GM12865 (cell line): ENCODE measurements around the gene BRINP3.
"Not testable (repeated sequence)": the region's sequence is repeated elsewhere in the genome, so short reads cannot be mapped to it uniquely, and the experiment has no call there.

ENCODE experiments used
- DNase-seq: peaks from one replicate; pipeline ENCODE4 v3.0.0; 2010; ENCODE audit warnings: low read depth
- H3K4me3 ChIP-seq: 2 replicates; pipeline ENCODE4 v1.5.1; 2011; ENCODE audit warnings: mild to moderate bottlenecking, low read depth, low read length, control low read depth
- TF ChIP-seq, protein P1 (sequence below): IDR thresholded peaks from 2 replicates; pipeline ENCODE4 v1.5.1; 2011; ENCODE audit warnings: low read length, control low read depth, low read depth, inconsistent platforms; ENCODE audit not compliant: insufficient read depth; ENCODE audit errors: missing control alignments

BRINP3 gene

DNA sequence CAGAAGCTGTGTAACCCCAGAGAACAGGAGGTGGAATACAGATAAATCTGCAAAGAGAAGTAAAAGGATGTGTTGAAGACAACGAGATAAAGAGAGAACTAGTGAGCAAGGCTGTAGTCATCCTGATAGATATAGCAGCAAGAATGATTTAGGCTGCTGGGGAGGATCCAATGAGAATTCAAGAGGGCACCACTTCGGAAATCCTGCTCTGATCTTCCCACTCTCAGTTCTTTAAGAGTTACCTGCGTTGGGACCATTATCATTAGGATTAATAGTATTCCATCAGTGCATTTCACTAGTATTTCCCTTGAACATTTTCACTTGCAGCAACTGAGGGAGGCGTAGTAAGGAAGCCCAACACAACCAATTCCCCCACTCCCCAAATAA is at the start of gene BRINP3:
Gene BRINP3 (minus strand): TSS at position 103 of the 387 bp plus-strand sequence.
- TF ChIP-seq, protein P1, sequence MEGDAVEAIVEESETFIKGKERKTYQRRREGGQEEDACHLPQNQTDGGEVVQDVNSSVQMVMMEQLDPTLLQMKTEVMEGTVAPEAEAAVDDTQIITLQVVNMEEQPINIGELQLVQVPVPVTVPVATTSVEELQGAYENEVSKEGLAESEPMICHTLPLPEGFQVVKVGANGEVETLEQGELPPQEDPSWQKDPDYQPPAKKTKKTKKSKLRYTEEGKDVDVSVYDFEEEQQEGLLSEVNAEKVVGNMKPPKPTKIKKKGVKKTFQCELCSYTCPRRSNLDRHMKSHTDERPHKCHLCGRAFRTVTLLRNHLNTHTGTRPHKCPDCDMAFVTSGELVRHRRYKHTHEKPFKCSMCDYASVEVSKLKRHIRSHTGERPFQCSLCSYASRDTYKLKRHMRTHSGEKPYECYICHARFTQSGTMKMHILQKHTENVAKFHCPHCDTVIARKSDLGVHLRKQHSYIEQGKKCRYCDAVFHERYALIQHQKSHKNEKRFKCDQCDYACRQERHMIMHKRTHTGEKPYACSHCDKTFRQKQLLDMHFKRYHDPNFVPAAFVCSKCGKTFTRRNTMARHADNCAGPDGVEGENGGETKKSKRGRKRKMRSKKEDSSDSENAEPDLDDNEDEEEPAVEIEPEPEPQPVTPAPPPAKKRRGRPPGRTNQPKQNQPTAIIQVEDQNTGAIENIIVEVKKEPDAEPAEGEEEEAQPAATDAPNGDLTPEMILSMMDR: no peak
- no peak within 1 kb of the TSS for H3K4me3 ChIP-seq
- no peak for DNase-seq

DNA sequence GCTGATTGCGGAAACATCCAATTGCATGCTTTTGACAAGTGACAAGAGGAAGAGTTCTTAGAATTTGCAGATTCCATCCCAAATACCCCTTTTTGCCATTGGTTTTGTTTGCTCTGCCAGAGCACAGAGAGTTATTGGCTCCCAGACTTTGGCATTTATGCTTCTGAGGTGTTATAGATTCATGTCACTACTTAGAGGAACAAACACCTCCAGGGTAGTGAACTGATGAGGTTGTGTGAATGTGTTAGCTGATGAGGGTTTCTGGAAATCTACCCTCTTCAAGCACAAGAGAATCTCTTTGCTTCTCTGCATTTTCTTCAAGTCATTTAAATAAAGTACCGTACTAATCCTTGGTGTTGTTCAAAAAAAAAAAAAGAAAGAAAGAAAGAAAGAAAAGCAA is 33.9 kb upstream of the BRINP3 start:
- H3K4me3 ChIP-seq: no peak overlapping the region
- TF ChIP-seq, protein P1: no peak
- no peak for DNase-seq

DNA sequence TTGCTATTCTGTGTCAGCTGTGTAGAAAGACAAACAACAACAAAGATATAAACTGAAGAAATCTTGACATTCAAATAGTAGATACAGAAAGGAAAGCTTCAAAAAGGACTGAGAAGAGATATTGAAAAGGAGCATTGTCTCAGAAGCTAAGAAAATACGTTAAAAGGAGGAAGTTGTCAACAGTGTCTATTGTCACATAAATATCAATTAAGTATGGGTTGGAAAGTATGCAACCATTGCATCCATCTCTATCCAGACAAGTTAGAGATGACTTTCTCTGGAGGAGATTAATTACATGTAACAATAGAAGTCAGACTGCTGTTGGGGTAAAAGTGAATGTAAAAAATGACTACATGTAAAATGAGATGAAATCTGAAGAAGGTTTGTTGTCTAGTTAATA is 29.7 kb upstream of the BRINP3 start:
- H3K4me3 ChIP-seq: no peak overlapping the region
- TF ChIP-seq, protein P1: no peak
- DNase-seq: no peak

DNA sequence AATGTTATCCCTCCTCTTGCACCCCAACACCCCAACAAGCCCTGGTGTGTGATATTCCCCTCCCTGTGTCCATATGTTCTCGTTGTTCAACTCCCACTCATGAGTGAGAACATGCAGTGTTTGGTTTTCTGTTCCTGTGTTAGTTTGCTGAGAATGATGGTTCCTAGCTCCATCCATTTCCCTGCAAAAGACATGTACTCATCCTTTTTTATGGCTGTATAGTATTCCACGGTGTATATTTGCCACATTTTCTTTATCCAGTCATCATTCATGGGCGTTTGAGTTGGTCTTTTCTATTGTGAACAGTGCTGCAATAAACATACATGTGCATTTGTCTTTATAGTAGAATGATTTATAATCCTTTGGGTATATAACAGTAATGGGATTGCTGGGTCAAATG is 26.9 kb upstream of the BRINP3 start:
- not testable (repeated sequence) for H3K4me3 ChIP-seq, DNase-seq

DNA sequence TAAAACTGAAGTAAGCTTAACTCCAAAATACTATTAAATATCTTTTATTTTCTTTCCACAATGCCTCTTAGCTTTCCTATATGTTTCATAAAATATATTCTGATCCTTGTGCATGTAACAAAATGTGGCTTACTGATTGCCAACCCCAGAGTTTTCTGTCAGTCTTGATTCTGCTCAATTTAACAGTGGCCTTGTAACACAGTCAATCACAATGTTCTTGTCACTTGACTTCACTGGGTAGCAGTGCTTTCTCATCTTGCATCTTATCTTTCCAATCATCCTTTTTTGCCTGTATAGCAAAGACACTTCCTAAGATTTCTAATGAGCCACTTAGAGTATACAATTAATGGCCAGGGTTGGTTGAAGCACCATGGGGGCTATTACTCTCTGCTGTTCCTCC is 19.9 kb upstream of the BRINP3 start:
- DNase-seq: no peak
- H3K4me3 ChIP-seq: no peak overlapping the region
- TF ChIP-seq, protein P1: no peak

DNA sequence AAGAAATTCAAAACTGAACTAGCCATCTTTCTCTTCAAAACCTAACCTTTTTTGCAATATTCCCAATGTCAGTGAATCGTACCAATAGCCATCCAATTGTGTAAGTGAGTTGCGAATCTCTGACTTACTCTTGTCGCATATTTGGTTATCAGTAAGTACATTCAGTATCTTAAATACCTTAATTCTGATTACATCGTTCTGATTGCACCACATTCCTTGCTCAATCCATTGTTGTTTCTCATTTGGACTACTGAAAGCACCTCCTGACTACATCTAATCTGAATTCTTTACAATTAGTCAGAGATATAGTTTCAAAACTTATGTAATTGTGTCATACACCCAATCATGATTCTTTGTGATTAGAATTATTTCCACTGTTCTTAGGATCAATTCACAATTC is 16.8 kb upstream of the BRINP3 start:
- DNase-seq: no peak
- H3K4me3 ChIP-seq: no peak overlapping the region
- TF ChIP-seq, protein P1: no peak

DNA sequence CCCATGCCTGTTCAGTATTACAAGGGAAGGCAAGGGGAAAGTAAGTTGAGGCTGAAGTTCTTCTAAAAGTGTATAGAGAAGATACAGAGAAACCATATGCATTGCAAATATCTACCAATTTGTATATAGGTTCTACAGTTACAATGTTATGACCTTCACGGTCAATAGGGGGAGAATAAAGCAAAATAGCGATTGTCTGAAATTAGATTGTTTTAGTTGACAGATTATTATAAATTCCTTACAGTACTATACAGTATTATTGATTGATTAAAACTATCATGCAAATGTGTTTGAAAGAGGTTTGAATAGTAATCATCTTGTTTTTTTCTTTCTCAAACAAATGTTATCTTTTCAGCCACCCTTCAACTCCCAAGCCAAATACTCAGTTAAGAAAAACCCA is 13.7 kb upstream of the BRINP3 start:
- no peak overlapping the region for H3K4me3 ChIP-seq
- TF ChIP-seq, protein P1: no peak
- no peak for DNase-seq
